NK-92 (cell line): Measurements from ENCODE around the gene SESN3.
"Not testable (repeated sequence)": the region's sequence is repeated elsewhere in the genome, so short reads cannot be mapped to it uniquely, and the experiment has no call there.

Source experiments
- DNase-seq: peaks from one replicate; lab custom pipeline; 2025; ENCODE audit not compliant: unreplicated experiment; lab: John Stamatoyannopoulos, UW

SESN3 gene

GRCh38 chr11:95227060-95227459, 3.9 kb downstream of the SESN3 start:
- DNase-seq: not testable (repeated sequence)

- no peak for DNase-seq
These were observed 8.2 kb downstream of the SESN3 start for GRCh38 chr11:95222817-95223216.

- DNase-seq: no peak
These were observed 11.4 kb downstream of the SESN3 start for GRCh38 chr11:95219599-95219998.

- no peak for DNase-seq
These were observed 12.9 kb downstream of the SESN3 start for GRCh38 chr11:95218149-95218548.

GRCh38 chr11:95212609-95213008, 18.4 kb downstream of the SESN3 start:
- no peak for DNase-seq

- DNase-seq: not testable (repeated sequence)
These were observed 21.5 kb downstream of the SESN3 start for GRCh38 chr11:95209535-95209934.

- no peak for DNase-seq
These were observed 30.1 kb downstream of the SESN3 start for GRCh38 chr11:95200781-95201457.

GRCh38 chr11:95195831-95196230, 35.2 kb downstream of the SESN3 start:
- DNase-seq: no peak

- DNase-seq: no peak
These were observed 37.5 kb downstream of the SESN3 start for GRCh38 chr11:95193541-95193940.

- DNase-seq: no peak
These were observed 38.3 kb downstream of the SESN3 start for GRCh38 chr11:95192717-95193116.

GRCh38 chr11:95187723-95188122, 43.3 kb downstream of the SESN3 start:
- DNase-seq: no peak

- no peak for DNase-seq
These were observed 48.6 kb downstream of the SESN3 start for GRCh38 chr11:95182397-95182796.

GRCh38 chr11:95175818-95176380, 55.1 kb downstream of the SESN3 start:
- DNase-seq: no peak

GRCh38 chr11:95170294-95170693, 60.7 kb downstream of the SESN3 start:
- DNase-seq: no peak

- no peak for DNase-seq
These were observed 64.2 kb downstream of the SESN3 start for GRCh38 chr11:95166781-95167180.

- no peak for DNase-seq
These were observed 65.4 kb downstream of the SESN3 start for GRCh38 chr11:95165638-95166037.

- DNase-seq: no peak
These were observed 67.9 kb downstream of the SESN3 start for GRCh38 chr11:95163106-95163505.

- no peak for DNase-seq
These were observed 69.8 kb downstream of the SESN3 start for GRCh38 chr11:95161248-95161647.

GRCh38 chr11:95157824-95158223, 73.2 kb downstream of the SESN3 start:
- no peak for DNase-seq

GRCh38 chr11:95156916-95157541, 74.0 kb downstream of the SESN3 start:
- DNase-seq: no peak

- DNase-seq: no peak
These were observed 74.8 kb downstream of the SESN3 start for GRCh38 chr11:95156133-95156721.

- no peak for DNase-seq
These were observed 75.6 kb downstream of the SESN3 start for GRCh38 chr11:95155385-95155784.
